Tibial nerve (tissue), 4 donors: ENCODE measurements around the gene POMT2.

Experiments used
- CTCF ChIP-seq, 5 experiments: fragments of 200-600 bp in 3 of 5; fragments of 450-650 bp in 2 of 5; sonication (generic) in 3 of 5; IDR thresholded peaks; one replicate each; pipeline ENCODE4 v1.5.1; 2016 to 2019; ENCODE audit warnings: antibody characterized with exemption in 5 of 5, mild to moderate bottlenecking in 3 of 5, moderate library complexity in 2 of 5
- EP300 ChIP-seq, 2 donors: sonication (generic); formaldehyde crosslinking; IDR thresholded peaks; one replicate each; pipeline ENCODE4 v1.6.1; 2017; ENCODE audit warnings: antibody characterized with exemption in 2 of 2, mild to moderate bottlenecking in 1 of 2
- POLR2A ChIP-seq, 2 donors: fragments of 450-650 bp; IDR thresholded peaks; one replicate each; pipeline ENCODE4 v1.6.1; 2017; ENCODE audit warnings: antibody characterized with exemption in 2 of 2, mild to moderate bottlenecking in 2 of 2, moderate library complexity in 2 of 2

- TF ChIP-seq CTCF (IDR thresholded peaks at IDR 0.05) (no peak), EP300 (IDR thresholded peaks at IDR 0.05) (peak in 1 of 2 donors; percentile 59), POLR2A (IDR thresholded peaks at IDR 0.05) (no peak)
Observed at GRCh38 chr14:77314043-77314442, 6.6 kb downstream of the POMT2 start.
